B cell (primary cell): ENCODE results near the gene WDFY2. TPM values are rescaled to one million over a fixed set of nuclear protein-coding genes. Genes with fewer than 3 reads are reported as not detected.

Source experiments
- ATAC-seq: fragments of 200-7000 bp; cut with Tn5 transposase; one replicate; pipeline ENCODE4 v1.10.0; 2021; ENCODE audit warnings: low read depth, mild to moderate bottlenecking, moderate number of reproducible peaks, moderate library complexity
- CTCF ChIA-PET: fragments of 350-600 bp; sonication (Branson Sonifier 250); formaldehyde crosslinking; loops from one replicate; lab custom pipeline; 2021; ENCODE audit warnings: antibody characterized with exemption, inconsistent platforms; lab: Charles Lee
- POLR2A ChIA-PET: fragments of 350-600 bp; sonication (Branson Sonifier 250); formaldehyde crosslinking; loops from one replicate; lab custom pipeline; 2021; ENCODE audit warnings: antibody characterized with exemption; lab: Charles Lee
- DNase-seq: peaks from one replicate; pipeline ENCODE4 v3.0.0; 2013
- H2AFZ ChIP-seq: 2 replicates; pipeline ENCODE4 v1.6.1; 2012; ENCODE audit warnings: mild to moderate bottlenecking, low read depth, low read length; ENCODE audit not compliant: insufficient read depth, poor library complexity, severe bottlenecking
- H3K27ac ChIP-seq, 2 donors: 1 replicate in 1 of 2; 2 replicates in 1 of 2; pipeline ENCODE4 v1.5.1; 2012 to 2013; ENCODE audit warnings: low read length in 2 of 2, mild to moderate bottlenecking in 2 of 2, moderate library complexity in 1 of 2
- H3K27me3 ChIP-seq, 4 experiments: fragments of 200-600 bp in 1 of 4; sonication (generic) in 1 of 4; replicated peaks in 1 of 4; 1 replicate in 2 of 4; 2 replicates in 2 of 4; pipeline versions ENCODE4 v1.6.1 to v1.7.0; 2013 to 2016; ENCODE audit warnings: low read length in 3 of 4, mild to moderate bottlenecking in 2 of 4, mixed read lengths in 1 of 4, moderate library complexity in 1 of 4; ENCODE audit not compliant: insufficient read depth in 4 of 4, control insufficient read depth in 3 of 4; ENCODE audit errors: control extremely low read depth in 1 of 4
- H3K36me3 ChIP-seq, 2 experiments: replicated peaks in 1 of 2; 1 replicate in 1 of 2; 2 replicates in 1 of 2; pipeline versions ENCODE4 v1.6.1 to v1.7.1; 2013; ENCODE audit warnings: low read length in 1 of 2; ENCODE audit not compliant: insufficient read depth in 2 of 2, control insufficient read depth in 1 of 2; ENCODE audit errors: control extremely low read depth in 1 of 2, extremely low read depth in 1 of 2
- H3K4me1 ChIP-seq, 2 donors: fragments of 200-600 bp in 1 of 2; sonication (generic) in 1 of 2; 1 replicate in 1 of 2; 2 replicates in 1 of 2; pipeline versions ENCODE4 v1.5.1 to v1.6.1; 2013 to 2017; ENCODE audit warnings: low read length in 2 of 2; ENCODE audit not compliant: control insufficient read depth in 2 of 2, insufficient read depth in 2 of 2
- H3K4me2 ChIP-seq: replicated peaks from 2 replicates; pipeline ENCODE3; 2012; ENCODE audit warnings: mild to moderate bottlenecking, low read depth, low read length; ENCODE audit not compliant: poor library complexity, severe bottlenecking
- H3K4me3 ChIP-seq, 5 experiments: fragments of 200-600 bp in 1 of 5; sonication (generic) in 1 of 5; 1 replicate in 3 of 5; 2 replicates in 2 of 5; pipeline versions ENCODE4 v1.5.1 to v1.7.0; 2011 to 2016; ENCODE audit warnings: low read length in 4 of 5, mild to moderate bottlenecking in 4 of 5, low read depth in 2 of 5, control low read depth in 1 of 5, moderate library complexity in 1 of 5; ENCODE audit not compliant: insufficient read depth in 1 of 5; ENCODE audit errors: control extremely low read depth in 1 of 5, extremely low read depth in 1 of 5
- H3K79me2 ChIP-seq: fragments of 200-600 bp; sonication (generic); one replicate; pipeline ENCODE4 v1.6.0; 2016; ENCODE audit warnings: low read length; ENCODE audit not compliant: control insufficient read depth, insufficient read depth
- H3K9ac ChIP-seq: fragments of 200-600 bp; sonication (generic); 2 replicates; pipeline ENCODE4 v1.6.1; 2017; ENCODE audit warnings: mild to moderate bottlenecking, low read length, moderate library complexity
- H3K9me3 ChIP-seq, 3 donors: one replicate each; pipeline versions ENCODE4 v1.6.1 to v1.7.1; 2013; ENCODE audit warnings: low read length in 2 of 3; ENCODE audit not compliant: control insufficient read depth in 2 of 3, insufficient read depth in 1 of 3; ENCODE audit errors: control extremely low read depth in 1 of 3
- H4K20me1 ChIP-seq: 2 replicates; pipeline ENCODE4 v1.6.0; 2012; ENCODE audit warnings: mild to moderate bottlenecking, low read length; ENCODE audit not compliant: insufficient read depth, control insufficient read depth, poor library complexity, severe bottlenecking
- H3K27ac Mint-ChIP-seq: one replicate; pipeline ENCODE4 v1.8.0; 2021; ENCODE audit warnings: mixed read lengths
- H3K27me3 Mint-ChIP-seq: one replicate; pipeline ENCODE4 v1.8.0; 2021; ENCODE audit warnings: mixed read lengths
- H3K4me1 Mint-ChIP-seq: one replicate; pipeline ENCODE4 v1.8.0; 2021; ENCODE audit warnings: mixed read lengths
- H3K4me3 Mint-ChIP-seq: one replicate; pipeline ENCODE4 v1.8.0; 2021; ENCODE audit warnings: mixed read lengths
- H3K9me3 Mint-ChIP-seq: one replicate; pipeline ENCODE4 v1.8.0; 2022; ENCODE audit warnings: mixed read lengths; ENCODE audit not compliant: insufficient read depth
- EZH2 ChIP-seq: IDR thresholded peaks from 2 replicates; pipeline ENCODE4 v1.6.1; 2012; ENCODE audit warnings: borderline replicate concordance, low read depth, mild to moderate bottlenecking, moderate library complexity, low read length; ENCODE audit not compliant: insufficient read depth, poor library complexity, severe bottlenecking
- WGBS: methylation state at CpG from one replicate; pipeline ENCODE4 v1.1.5; 2013; ENCODE audit warnings: missing lambda C conversion rate; ENCODE audit not compliant: insufficient coverage; 5-methylcytosine and 5-hydroxymethylcytosine counted together
- intact Hi-C: fragments of 100-400 bp; cut with micrococcal nuclease; formaldehyde crosslinking; loops from one replicate; pipeline ENCODE4 v1.10.0; 2022
- polyA plus RNA-seq: library from polyadenylated mRNA; depleted of rRNA; stranded (reverse); fragments of >200 nt; gene quantifications from 2 replicates; pipeline ENCODE4 v1.2.3, GENCODE V29; 2012
- total RNA-seq, 2 donors: library from RNA; stranded (reverse); fragments of 120-200 nt in 1 of 2; gene quantifications; 1 replicate in 1 of 2; 2 replicates in 1 of 2; pipeline versions ENCODE4 v1.2.3 to v1.2.4, GENCODE V29; 2013 to 2022
- TF ChIP-seq, protein P1 (sequence below): fragments of 200-600 bp; IDR thresholded peaks from one replicate; pipeline ENCODE4 v1.8.0; 2022; ENCODE audit warnings: antibody characterized with exemption, mild to moderate bottlenecking

WDFY2 gene
- total and polyA plus RNA-seq, 2 donors (not counting 1 experiment from before 2014, with no cell fraction given), result 12.4 to 47.7 TPM

DNA sequence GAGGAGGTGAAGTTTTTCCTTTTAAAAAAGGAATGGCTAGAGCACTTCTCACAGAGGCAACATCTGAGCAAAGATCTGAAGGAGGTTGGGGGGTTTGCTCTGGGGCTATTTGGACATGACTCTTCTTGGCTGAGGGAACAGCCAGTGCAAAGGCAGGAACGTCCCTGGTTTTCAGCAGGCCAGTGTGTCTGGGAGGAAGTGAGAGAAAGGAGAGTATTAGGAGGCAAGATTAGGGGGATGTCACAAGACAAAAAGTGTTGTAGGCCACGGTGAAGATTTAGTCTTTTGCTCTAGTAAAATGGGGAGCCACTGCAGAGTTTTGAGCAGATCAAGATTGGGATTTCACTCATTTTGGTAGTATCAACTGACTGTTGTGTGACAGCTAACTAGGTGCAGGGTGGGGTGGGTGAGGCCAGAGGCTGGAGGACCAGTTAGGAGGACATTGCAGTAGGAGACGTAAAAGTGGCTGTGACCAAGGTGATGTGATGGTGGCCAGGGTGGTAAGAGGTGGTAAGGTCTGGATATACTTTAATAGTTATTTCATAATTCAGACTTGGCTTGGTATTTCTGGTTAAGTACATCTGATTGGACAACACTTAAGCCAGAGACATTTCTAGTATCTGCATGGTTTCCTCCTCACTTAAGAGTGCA is 40.6 kb downstream of the WDFY2 start:
- Mint-ChIP-seq H3K4me3 (no peak overlapping the region), H3K27me3 (no peaks in the 10 kb centered on the region), H3K9me3 (no peaks in the 10 kb centered on the region), H3K27ac (peak overlapping the region; percentile 21), H3K4me1 (peaks cover 34% of the 10 kb centered on the region)
- DNase-seq (no peak), ATAC-seq (no peak)
- Histone ChIP-seq H3K79me2 (peaks cover 95% of the 10 kb centered on the region), H3K36me3 (no peaks in the 10 kb centered on the region), H3K4me3 (no peak overlapping the region), H3K4me2 (no peak overlapping the region), H2AFZ (no peak overlapping the region), H3K9ac (no peak overlapping the region), H3K9me3 (no peaks in the 10 kb centered on the region), H3K27ac (no peak overlapping the region), H3K4me1 (peaks cover 7% of the 10 kb centered on the region in 2 donors), H3K27me3 (no peaks in the 10 kb centered on the region), H4K20me1 (peaks cover 68% of the 10 kb centered on the region)
- WGBS, result 53% methylated on average over 2 of the region's 3 CpGs
- intact Hi-C loops, result no loop called here
- ChIA-PET POLR2A (interaction anchor here (0.6 kb wide), 1 partner anchor 17 kb away, joined by 8 read pairs; no protein-coding TSS in a partner anchor), CTCF (interaction anchor here (1.5 kb wide), 1 partner anchor 39 kb away, joined by 4 read pairs; no protein-coding TSS in a partner anchor)
- TF ChIP-seq EZH2, result no peak
- TF ChIP-seq, protein P1, sequence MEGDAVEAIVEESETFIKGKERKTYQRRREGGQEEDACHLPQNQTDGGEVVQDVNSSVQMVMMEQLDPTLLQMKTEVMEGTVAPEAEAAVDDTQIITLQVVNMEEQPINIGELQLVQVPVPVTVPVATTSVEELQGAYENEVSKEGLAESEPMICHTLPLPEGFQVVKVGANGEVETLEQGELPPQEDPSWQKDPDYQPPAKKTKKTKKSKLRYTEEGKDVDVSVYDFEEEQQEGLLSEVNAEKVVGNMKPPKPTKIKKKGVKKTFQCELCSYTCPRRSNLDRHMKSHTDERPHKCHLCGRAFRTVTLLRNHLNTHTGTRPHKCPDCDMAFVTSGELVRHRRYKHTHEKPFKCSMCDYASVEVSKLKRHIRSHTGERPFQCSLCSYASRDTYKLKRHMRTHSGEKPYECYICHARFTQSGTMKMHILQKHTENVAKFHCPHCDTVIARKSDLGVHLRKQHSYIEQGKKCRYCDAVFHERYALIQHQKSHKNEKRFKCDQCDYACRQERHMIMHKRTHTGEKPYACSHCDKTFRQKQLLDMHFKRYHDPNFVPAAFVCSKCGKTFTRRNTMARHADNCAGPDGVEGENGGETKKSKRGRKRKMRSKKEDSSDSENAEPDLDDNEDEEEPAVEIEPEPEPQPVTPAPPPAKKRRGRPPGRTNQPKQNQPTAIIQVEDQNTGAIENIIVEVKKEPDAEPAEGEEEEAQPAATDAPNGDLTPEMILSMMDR, result no peak

DNA sequence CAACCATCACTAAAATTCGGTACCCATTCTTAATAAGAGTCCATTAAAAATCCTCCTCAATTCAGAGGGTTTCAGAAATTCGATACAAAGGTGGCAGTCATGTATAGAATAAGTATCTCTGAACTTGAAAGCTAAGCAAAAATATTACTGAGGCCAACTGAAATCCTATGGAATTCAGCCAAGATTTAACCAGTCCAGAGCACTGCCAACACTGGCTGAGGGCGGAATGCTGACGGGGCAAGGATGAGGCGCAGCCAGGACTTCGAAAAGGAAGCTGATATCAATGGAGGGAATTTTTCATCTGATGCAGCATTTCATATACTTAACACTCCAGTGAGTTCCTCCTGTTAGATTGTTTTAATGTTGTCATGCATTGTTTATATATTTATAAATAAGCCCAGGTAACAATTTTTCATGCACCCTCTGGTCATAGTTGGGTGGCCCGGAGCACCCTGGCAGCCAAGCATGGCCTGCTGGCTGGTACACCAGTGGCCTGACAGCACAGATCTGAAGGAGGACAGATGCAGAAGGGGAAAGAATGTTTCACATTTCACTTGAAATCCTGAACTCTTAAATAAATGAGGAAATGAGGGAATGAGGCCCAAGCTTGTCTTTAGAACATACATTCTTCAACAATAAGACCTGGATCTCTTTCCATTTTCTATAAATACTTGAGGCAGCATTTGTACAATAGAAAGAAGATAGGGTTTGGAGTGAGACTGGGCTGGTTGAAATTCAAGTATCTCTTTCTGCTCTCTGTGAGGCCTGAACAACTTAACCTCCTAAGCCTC is 41.5 kb downstream of the WDFY2 start:
- H2AFZ ChIP-seq, result no peak overlapping the region
- H3K79me2 ChIP-seq, result peaks cover 96% of the 10 kb centered on the region
- H3K27me3 ChIP-seq, result no peaks in the 10 kb centered on the region
- intact Hi-C loops, result no loop called here
- H3K4me1 Mint-ChIP-seq, result peaks cover 36% of the 10 kb centered on the region
- no peak overlapping the region for H3K4me3 Mint-ChIP-seq
- no peaks in the 10 kb centered on the region for H3K27me3 Mint-ChIP-seq
- peaks cover 62% of the 10 kb centered on the region for H4K20me1 ChIP-seq
- no peak overlapping the region for H3K9ac ChIP-seq
- H3K4me2 ChIP-seq, result no peak overlapping the region
- TF ChIP-seq, protein P1, result no peak
- TF ChIP-seq EZH2, result no peak
- peaks cover 7% of the 10 kb centered on the region in 2 donors for H3K4me1 ChIP-seq
- WGBS, result no CpG with 5 or more reads among the region's 7 CpGs
- no peak overlapping the region for H3K27ac ChIP-seq
- no peak for DNase-seq
- no peaks in the 10 kb centered on the region for H3K36me3 ChIP-seq
- ChIA-PET CTCF (no interaction called here), POLR2A (no interaction called here)
- H3K4me3 ChIP-seq, result no peak overlapping the region
- no peak for ATAC-seq
- H3K9me3 Mint-ChIP-seq, result no peaks in the 10 kb centered on the region
- H3K9me3 ChIP-seq, result no peaks in the 10 kb centered on the region
- H3K27ac Mint-ChIP-seq, result no peak overlapping the region
